Measurements from ENCODE around the gene SYNE1. TPM values are rescaled to one million over a fixed set of nuclear protein-coding genes. Genes with fewer than 3 reads are reported as not detected.

SYNE1 gene
- polyA plus RNA-seq, 1 donor from 2014 or later: 38.5 TPM

DNA sequence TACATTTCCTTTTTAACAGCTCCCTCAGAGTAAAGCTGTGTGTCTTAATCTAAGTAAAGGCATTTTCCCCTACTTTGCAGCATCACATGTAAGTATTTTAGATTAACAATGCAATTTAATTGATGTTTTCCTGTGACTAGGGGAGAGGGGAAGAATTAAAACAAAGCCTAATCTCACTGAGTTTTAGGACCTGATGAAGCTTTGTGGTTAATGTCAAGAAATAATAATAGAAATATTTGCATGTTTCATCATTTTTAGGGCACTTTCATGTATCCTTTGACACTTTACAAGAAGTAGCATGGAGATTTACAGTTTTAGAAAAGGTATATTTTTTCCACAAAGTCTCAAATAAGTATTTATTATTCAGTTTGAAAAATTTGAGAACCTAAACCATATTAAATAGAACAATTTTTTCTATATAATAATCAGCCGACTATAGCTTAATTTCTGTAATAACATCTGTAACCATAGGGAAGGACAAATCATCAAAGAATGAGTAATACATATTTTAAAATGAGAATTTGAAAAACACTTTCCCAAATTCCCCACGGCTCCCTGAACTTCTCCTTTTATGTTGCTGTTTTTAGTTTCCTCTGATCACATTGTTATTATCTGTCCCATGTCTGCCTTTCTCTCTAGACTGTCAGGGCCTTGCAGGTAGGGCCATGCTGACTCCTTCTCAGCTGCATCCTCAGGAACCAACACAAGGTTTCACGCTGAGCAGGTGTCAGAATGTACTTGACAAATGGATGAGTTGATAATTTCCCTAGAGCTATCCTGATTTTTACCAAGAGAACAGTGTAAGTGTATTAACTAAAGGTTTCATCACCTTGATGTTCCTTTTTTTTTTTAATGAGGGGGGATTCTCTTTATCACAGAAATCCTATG lies 338.1 kb downstream of the SYNE1 start:
- no peaks in the 10 kb centered on the region for H3K9me3 ChIP-seq (ENCODE audit: low read length)
- H2AFZ ChIP-seq (ENCODE audit: low read depth, low read length): no peak overlapping the region
- peak overlapping the region; percentile 75 for H3K4me3 ChIP-seq (ENCODE audit: low read length)
- TF ChIP-seq SMC3 (conservative IDR thresholded peaks at IDR 0.05; ENCODE audit: poor library complexity): no peak
- no peak for TF ChIP-seq TAF1 (IDR thresholded peaks at IDR 0.05; ENCODE audit: low read depth)
- TF ChIP-seq EZH2 (IDR thresholded peaks at IDR 0.05; ENCODE audit: borderline replicate concordance, insufficient read depth, low read length, poor library complexity, severe bottlenecking): no peak
- no peak for TF ChIP-seq MXI1 (conservative IDR thresholded peaks at IDR 0.05; ENCODE audit: poor library complexity, severe bottlenecking)
- TF ChIP-seq, protein P1, sequence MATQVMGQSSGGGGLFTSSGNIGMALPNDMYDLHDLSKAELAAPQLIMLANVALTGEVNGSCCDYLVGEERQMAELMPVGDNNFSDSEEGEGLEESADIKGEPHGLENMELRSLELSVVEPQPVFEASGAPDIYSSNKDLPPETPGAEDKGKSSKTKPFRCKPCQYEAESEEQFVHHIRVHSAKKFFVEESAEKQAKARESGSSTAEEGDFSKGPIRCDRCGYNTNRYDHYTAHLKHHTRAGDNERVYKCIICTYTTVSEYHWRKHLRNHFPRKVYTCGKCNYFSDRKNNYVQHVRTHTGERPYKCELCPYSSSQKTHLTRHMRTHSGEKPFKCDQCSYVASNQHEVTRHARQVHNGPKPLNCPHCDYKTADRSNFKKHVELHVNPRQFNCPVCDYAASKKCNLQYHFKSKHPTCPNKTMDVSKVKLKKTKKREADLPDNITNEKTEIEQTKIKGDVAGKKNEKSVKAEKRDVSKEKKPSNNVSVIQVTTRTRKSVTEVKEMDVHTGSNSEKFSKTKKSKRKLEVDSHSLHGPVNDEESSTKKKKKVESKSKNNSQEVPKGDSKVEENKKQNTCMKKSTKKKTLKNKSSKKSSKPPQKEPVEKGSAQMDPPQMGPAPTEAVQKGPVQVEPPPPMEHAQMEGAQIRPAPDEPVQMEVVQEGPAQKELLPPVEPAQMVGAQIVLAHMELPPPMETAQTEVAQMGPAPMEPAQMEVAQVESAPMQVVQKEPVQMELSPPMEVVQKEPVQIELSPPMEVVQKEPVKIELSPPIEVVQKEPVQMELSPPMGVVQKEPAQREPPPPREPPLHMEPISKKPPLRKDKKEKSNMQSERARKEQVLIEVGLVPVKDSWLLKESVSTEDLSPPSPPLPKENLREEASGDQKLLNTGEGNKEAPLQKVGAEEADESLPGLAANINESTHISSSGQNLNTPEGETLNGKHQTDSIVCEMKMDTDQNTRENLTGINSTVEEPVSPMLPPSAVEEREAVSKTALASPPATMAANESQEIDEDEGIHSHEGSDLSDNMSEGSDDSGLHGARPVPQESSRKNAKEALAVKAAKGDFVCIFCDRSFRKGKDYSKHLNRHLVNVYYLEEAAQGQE (IDR thresholded peaks at IDR 0.05; ENCODE audit: borderline replicate concordance): no peak
- TF ChIP-seq RAD21 (conservative IDR thresholded peaks at IDR 0.05): no peak
- TF ChIP-seq POLR2AphosphoS5 (IDR thresholded peaks at IDR 0.05): peak; percentile 25
- peak; percentile 16 for TF ChIP-seq EP300 (conservative IDR thresholded peaks at IDR 0.05; ENCODE audit: poor library complexity, severe bottlenecking)
- TF ChIP-seq, protein P2, sequence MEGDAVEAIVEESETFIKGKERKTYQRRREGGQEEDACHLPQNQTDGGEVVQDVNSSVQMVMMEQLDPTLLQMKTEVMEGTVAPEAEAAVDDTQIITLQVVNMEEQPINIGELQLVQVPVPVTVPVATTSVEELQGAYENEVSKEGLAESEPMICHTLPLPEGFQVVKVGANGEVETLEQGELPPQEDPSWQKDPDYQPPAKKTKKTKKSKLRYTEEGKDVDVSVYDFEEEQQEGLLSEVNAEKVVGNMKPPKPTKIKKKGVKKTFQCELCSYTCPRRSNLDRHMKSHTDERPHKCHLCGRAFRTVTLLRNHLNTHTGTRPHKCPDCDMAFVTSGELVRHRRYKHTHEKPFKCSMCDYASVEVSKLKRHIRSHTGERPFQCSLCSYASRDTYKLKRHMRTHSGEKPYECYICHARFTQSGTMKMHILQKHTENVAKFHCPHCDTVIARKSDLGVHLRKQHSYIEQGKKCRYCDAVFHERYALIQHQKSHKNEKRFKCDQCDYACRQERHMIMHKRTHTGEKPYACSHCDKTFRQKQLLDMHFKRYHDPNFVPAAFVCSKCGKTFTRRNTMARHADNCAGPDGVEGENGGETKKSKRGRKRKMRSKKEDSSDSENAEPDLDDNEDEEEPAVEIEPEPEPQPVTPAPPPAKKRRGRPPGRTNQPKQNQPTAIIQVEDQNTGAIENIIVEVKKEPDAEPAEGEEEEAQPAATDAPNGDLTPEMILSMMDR (IDR thresholded peaks at IDR 0.05; ENCODE audit: poor library complexity, severe bottlenecking): no peak
- no peaks in the 10 kb centered on the region for H3K9me2 ChIP-seq (ENCODE audit: insufficient read depth, low read length)
- peak overlapping the region; percentile 2 for H3K27ac ChIP-seq (ENCODE audit: low read length)
- H3K4me2 ChIP-seq (ENCODE audit: low read length): peak overlapping the region; percentile 89
- H3K27me3 ChIP-seq (ENCODE audit: insufficient read depth, low read depth, low read length): no peaks in the 10 kb centered on the region
- H4K20me1 ChIP-seq (ENCODE audit: insufficient read depth): no peaks in the 10 kb centered on the region
- H3K9ac ChIP-seq (ENCODE audit: low read length): no peak overlapping the region
- H3K79me2 ChIP-seq (replicated peaks; ENCODE audit: insufficient read depth, low read length): peaks cover 9% of the 10 kb centered on the region
- no peaks in the 10 kb centered on the region for H3K36me3 ChIP-seq (ENCODE audit: insufficient read depth, low read length)
- H3F3A ChIP-seq (ENCODE audit: insufficient read depth, low read length, poor library complexity, severe bottlenecking): no peaks in the 10 kb centered on the region

DNA sequence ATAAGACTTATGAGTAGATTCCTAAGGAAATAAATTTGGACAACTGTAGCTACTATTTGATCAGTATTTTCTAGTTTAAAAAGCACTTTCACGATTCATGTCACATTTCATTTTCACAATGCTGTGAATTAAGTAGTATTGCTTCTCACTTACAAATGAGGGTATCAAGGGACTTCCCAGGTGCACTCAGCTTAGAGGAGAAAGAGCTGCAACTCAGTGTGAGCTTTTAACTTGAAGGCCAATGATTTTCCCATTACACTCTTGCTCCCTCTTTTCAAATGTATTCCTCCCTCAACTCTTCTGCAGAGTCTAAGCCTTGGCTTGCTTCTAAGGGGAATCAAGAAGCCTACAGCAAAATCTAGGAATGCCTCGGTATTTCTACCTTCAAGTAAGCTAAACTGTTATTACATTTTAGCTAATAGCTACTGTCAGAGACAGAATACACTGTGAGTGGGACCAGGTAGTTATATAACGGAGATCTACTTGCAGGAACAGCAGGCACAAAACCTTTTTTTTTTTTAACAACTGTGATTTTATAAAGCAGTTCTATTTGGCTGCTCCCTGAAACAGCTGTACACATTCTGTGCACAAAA lies 339.0 kb downstream of the SYNE1 start:
- Histone ChIP-seq H3K4me3 (ENCODE audit: low read length) (peak overlapping the region; percentile 75), H3F3A (ENCODE audit: insufficient read depth, low read length, poor library complexity, severe bottlenecking) (no peaks in the 10 kb centered on the region), H3K9me2 (ENCODE audit: insufficient read depth, low read length) (no peaks in the 10 kb centered on the region), H3K36me3 (ENCODE audit: insufficient read depth, low read length) (no peaks in the 10 kb centered on the region), H3K4me2 (ENCODE audit: low read length) (peak overlapping the region; percentile 37), H3K27me3 (ENCODE audit: insufficient read depth, low read depth, low read length) (no peaks in the 10 kb centered on the region), H2AFZ (ENCODE audit: low read depth, low read length) (no peak overlapping the region), H4K20me1 (ENCODE audit: insufficient read depth) (no peaks in the 10 kb centered on the region), H3K9me3 (ENCODE audit: low read length) (no peaks in the 10 kb centered on the region), H3K79me2 (replicated peaks; ENCODE audit: insufficient read depth, low read length) (peaks cover 9% of the 10 kb centered on the region), H3K9ac (ENCODE audit: low read length) (no peak overlapping the region), H3K27ac (ENCODE audit: low read length) (peak overlapping the region; percentile 33)
- TF ChIP-seq EP300 (conservative IDR thresholded peaks at IDR 0.05; ENCODE audit: poor library complexity, severe bottlenecking): no peak
- TF ChIP-seq POLR2AphosphoS5 (IDR thresholded peaks at IDR 0.05): no peak
- TF ChIP-seq, protein P2 (IDR thresholded peaks at IDR 0.05; ENCODE audit: poor library complexity, severe bottlenecking): no peak
- TF ChIP-seq SMC3 (conservative IDR thresholded peaks at IDR 0.05; ENCODE audit: poor library complexity): no peak
- TF ChIP-seq RAD21 (conservative IDR thresholded peaks at IDR 0.05): no peak
- TF ChIP-seq EZH2 (IDR thresholded peaks at IDR 0.05; ENCODE audit: borderline replicate concordance, insufficient read depth, low read length, poor library complexity, severe bottlenecking): no peak
- no peak for TF ChIP-seq TAF1 (IDR thresholded peaks at IDR 0.05; ENCODE audit: low read depth)
- TF ChIP-seq, protein P1 (IDR thresholded peaks at IDR 0.05; ENCODE audit: borderline replicate concordance): no peak
- no peak for TF ChIP-seq MXI1 (conservative IDR thresholded peaks at IDR 0.05; ENCODE audit: poor library complexity, severe bottlenecking)
